ENCODE results near the gene GABRB3. TPM values are rescaled to one million over a fixed set of nuclear protein-coding genes. Genes with fewer than 3 reads are reported as not detected.

The GABRB3 gene
- total RNA-seq (2022; extraction: Qiagen RNA extraction), result 58.2 to 73.8 TPM (median 71.1 TPM) in 5 replicates

GRCh38 chr15:26772154-26773066, at the start of gene GABRB3:
Gene GABRB3 (minus strand): TSS chr15:26773066.

Other genes starting within 250 kb of the GABRB3 start
- 77.8 to 117 TPM (median 97.2 TPM) in 5 replicates for gene GABRA5, start 94.0 kb upstream of the GABRB3 start, total RNA-seq (2022; extraction: Qiagen RNA extraction)
- 0.23 to 0.43 TPM (median 0.25 TPM) in 5 replicates for gene GABRG3, start 198.1 kb upstream of the GABRB3 start, total RNA-seq (2022; extraction: Qiagen RNA extraction)

All from A549 treated with AZD2906 at 1 μM for 4 hours (cell line).